ENCODE data around the gene ILF3.

ILF3 gene

DNA sequence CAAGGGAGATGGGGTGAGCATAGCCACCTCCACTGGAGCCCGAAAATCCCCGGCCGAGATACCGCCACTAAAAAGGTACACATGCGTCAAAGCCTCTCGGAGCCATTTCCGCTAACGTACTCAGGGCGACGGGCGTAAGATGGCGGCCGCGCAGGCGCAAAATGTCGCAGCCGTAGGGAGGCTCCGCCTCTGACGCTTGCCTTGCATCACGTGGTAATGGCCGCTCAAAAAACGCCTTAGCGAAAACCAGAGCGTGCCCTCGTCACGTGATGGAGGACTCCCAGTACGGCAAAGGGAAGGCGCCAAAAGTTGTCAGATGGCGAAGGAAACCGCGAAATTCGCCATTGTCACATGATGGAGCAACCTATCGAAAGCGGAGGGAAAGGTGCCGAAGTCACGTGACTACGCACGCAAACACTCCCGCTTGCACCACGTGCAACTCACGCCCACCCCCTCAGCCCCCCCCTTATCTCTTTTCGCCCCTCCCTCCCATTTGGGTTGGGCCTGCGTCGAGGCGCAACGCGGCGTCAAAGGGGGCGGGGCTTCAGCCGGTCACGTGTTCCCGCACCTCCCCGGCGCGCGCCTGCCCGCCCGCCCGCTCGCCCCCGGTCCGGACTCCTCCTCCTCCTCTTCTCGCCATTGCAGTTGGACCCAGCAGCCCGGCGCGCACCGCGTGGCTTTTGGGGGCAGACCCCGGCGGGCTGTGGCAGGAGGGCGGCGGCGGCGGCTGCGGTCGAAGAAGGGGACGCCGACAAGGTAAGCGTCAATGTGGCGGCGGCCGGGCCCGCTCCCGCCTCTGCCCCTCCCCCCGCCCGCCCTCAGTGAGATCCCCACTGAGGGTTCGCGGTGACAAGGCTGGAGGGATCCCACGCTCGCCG, at the start of gene ILF3:
Gene ILF3, plus strand, starts transcription at position 615 of the 878 bp plus-strand sequence. CDS start 16,260 bp downstream, outside the sequence.
- DNase-seq (ENCODE audit: low read depth), result peak; percentile 100

DNA sequence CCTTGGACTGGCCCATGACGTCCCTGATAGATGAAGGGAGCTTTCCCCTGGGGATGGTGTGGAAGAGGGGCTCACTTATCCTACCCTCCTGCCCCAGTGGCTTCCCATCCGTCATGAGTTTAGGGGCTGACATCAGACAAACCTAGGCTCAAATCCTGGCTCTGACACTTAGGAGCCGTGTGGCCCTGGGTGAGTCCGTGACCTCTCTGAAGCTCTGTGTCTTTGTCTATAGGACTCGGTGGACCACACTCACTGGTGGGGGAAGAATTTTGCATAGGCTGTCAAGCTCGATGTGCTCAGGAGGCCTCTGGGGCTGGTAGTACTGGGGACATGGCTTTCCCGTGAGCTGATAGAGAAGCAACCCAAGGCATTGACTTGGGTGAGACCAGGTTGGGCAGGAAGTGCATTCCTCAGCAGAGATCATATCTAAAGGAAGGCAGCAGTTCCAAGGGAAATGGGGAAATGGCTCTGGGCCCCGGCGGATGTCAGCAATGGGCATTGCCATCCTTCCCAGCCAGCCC, 49.6 kb upstream of the ILF3 start:
- no peak for DNase-seq (ENCODE audit: low read depth)

DNA sequence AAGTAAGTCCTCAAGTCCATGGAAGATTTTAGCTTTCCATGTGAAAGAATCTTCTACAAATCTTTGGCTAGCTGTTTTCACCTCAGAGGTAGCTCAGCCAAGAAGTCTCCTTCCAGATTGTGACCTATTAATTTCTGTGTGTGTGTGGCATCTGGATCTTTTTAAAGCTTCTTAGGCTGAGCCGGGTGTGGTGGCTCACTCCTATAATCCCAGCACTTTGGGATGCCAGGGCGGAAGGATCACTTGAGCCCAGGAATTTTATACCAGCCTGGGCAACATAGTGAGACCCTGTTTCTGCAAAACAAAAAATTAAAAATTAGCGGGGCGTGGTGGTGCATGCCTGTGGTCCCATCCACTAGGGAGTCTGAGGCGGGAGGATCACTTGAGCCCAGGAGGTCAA, 42.2 kb upstream of the ILF3 start:
- DNase-seq (ENCODE audit: low read depth), result no peak

DNA sequence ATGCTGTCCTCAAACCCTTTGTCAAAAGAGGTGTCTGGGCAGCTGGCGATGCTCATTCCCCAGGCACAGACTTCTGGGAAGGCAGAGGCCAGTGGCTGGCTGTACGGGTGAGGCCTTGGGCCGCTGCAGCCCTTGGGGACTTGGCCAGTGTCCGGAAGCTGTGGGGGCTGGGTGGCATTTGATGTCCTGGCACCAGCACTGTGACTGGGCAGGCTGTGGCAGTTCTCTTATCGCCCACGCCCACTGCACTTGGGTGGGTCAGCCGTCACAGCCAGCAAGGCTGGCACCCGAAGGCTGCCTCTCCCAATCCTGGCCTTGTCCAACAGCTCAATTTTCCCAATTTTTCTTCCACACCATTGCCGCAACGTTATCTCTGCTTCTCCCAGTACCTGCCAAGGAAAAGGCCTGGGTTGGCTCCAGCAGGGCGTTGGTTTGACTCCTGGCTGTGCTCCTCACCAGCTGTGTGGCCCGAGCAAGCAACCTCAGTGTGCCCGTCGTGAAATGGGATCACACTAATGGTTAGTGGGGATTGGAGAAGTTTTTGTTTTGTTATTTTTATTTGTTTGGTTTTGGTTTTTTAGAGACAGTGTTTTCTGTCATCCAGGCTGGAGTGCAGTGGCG, 41.5 kb upstream of the ILF3 start:
- DNase-seq (ENCODE audit: low read depth), result no peak

DNA sequence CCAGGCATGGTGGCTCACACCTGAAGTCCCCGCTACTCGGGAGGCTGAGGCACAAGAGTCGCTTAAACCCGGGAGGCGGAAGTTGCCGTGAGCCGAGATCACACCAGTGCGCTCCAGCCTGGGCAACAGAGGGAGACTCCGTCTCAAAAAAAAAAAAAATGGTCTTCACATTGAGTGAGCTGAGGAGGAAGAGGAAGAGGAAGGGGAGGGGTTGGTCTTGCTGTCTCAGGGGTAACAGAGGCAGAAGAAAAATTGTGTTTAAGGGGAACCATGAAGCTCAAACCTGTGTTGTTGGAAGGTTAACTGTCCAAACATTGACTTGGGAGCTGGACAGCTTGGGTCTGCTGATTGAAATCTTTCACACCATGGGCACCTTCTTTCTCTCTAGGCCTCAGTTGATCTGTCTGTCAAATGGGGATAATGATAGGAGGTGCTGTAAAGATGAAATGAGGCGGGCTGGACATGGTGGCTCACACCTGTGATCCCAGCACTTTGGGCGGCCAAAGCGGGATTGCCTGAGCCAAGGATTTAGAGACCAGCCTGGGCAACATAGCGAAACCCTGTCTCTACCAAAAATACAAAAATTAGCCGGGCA, 38.6 kb upstream of the ILF3 start:
- DNase-seq (ENCODE audit: low read depth), result no peak

DNA sequence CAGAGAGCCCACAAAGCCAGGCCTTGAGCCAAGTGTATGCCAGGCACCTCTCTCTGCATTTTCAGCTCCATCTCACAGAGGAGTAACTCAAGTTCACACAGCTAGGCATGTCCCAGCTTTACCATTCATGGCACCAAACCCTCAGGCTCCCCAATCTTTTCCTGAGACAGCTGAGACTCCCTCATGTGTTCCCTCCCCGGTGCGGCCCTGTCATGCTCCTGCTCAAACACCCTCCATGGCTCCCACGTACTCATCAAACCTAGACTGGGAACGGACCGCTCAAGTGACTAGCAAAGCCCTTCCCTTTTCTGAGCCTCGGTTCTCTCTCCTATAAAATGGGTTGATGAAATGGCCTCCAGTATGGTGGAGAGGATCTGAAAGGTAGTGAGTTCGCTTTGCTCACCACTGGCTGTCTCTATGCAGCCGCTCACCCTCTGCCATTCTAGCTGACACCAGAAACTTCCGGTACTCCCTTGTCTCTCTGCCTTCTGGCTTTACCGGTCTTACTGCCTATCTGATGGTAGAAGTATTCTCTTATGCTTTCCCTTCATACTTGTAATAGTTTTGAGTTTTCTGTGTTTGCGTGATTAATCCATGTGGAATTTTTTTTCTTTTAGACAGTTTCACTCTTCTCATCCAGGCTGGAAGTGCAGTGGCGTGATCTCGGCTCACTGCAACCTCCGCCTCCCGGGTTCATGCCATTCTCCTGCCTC, 36.6 kb upstream of the ILF3 start:
- peak; percentile 33 for DNase-seq (ENCODE audit: low read depth)

DNA sequence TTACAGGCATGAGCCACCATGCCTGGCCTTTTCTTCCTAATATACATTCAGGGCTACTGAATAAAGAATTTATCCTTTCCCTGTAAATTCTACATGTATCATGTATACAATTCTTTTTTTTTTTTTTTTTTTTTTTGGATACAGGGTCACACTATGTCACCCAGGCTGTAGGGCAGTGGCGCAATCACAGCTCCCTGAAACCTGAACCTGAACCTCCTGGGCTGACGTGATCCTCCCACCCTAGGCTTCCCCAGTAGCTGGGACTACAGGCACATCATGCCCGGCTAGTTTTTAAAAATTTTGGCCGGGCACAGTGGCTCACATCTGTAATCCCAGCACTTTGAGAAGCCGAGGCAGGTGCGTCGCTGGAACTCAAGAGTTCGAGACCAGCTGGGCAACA, 35.3 kb upstream of the ILF3 start:
- no peak for DNase-seq (ENCODE audit: low read depth)

DNA sequence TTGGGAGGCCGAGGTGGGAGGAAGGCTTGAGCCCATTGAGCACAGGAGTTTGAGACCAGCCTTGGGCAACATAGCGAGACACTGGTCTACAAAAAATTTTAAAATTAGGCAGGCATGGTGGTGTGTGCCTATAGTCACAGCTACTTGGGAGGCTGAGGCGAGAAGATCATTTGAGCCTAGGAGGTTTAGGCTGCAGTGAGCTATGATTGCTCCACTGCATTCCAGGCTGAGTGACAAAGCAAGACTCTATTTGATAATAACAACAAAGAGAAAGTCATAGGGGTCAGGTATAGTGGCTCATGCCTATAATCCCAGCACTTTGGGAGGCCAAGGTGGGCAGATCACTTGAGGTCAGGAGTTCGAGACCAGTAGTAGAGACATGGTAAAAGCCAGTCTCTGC, 33.4 kb upstream of the ILF3 start:
- no peak for DNase-seq (ENCODE audit: low read depth)

DNA sequence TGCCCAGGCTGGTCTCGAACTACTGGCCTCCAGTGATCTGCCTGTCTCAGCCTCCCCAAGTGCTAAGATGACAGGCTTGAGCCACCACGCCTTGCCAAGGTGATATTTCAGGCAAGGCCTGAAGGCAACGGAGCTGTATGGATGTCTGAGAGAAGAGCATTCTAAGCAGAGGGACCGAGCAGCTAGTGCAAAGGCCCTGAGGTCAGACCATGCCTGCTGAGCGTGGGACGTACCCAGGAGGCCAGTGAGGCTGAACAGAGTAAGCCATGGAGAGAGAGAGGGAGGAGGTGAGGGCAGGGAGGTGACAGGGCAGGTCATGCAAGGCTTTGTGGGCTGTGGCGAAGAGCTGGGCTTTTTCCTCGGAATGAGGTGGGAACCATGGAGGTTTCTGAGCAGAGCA, 32.2 kb upstream of the ILF3 start:
- DNase-seq (ENCODE audit: low read depth), result no peak

DNA sequence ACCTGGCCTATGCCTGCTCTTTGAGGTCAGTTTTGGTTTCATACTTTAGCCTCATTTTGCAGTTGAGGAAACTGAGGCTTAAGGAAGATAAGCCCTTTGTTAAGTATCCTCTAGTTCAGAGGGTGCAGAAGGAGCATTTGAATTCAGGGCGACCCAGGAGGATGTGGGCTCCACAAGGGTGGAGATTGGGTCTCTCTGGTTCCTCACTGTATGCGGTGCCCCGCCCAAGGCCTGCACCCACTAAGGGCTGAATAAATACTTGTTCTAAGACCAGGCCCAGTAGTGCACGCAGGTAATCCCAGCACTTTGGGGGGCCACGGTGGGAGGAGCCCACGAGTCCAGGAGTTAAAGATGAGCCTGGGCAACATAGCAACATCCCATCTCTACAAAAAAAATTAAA, 29.6 kb upstream of the ILF3 start:
- DNase-seq (ENCODE audit: low read depth), result no peak

DNA sequence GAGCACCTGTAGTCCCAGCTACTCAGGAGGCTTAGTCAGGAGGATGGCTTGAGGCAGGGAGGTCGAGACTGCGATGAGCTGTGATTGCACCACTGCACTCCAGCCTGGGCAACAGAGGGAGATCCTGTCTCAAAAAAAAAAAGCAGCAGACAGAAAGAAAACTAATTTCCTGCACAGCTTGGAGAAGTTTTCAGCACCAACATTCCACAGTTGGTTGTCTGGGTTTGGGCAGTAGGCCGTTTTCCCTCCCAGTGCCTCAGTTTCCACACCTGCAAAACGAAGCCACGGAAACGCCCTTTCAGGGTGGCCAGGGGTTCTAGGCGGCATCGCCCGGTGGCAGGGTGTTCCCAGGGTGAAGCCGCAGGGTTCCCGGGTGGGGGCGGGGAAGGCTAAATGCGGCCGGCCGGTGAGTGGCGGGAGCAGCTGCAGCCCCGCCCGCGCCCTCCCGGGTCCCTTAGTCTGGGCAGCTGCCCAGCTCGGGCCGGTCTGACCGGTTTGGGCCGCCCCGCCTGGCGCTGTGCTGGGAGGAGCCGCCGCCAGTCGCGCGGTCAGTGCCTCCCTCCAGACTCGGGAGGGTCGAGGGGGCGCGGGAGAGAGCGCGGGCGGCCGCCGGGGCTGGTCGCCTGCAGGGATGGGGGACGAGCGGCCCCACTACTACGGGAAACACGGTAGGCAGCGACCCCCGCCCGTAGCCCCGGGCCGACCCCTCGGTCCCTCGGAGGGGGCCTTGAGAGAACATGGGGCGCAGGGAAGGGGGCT, 29.0 kb upstream of the ILF3 start, which contains the start of gene SLC44A2:
Gene SLC44A2, plus strand, starts transcription at position 551 of the 759 bp plus-strand sequence. Its CDS starts 81 bp downstream, at position 632.
- peak; percentile 44 for DNase-seq (ENCODE audit: low read depth)

DNA sequence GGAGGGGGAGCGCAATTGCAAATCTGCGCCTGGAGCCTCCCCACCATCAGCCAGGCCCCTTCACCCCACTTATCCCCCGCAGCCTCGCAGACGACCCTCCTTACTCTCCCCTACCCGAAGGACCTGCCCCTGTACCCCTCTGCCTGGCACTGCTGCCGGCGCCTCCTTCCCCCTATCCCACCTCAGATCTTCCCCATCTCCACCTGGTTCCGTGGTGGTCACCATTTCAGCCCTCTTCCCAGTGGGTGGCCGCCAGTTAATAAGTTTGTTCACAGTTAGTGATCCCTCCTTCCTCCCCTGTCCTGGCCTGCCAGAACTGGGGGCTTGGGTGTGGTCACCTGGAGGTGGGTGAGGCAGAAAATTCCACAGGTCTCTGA, 28.4 kb upstream of the ILF3 start:
- DNase-seq (ENCODE audit: low read depth), result no peak

DNA sequence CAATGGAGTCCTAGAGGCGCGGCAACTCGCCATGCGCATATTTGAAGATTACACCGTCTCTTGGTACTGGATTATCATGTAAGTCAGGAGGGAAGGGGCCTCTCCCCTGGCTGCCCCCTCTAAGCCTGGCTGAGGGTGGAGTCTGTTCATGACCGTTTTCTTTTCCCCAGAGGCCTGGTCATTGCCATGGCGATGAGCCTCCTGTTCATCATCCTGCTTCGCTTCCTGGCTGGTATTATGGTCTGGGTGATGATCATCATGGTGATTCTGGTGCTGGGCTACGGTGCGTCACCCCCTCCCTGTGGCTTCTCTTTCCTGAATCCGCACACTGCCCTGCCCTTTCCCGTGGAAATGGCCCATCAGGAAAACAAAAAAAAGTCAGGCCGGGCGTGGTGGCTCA, 22.3 kb upstream of the ILF3 start:
- no peak for DNase-seq (ENCODE audit: low read depth)

DNA sequence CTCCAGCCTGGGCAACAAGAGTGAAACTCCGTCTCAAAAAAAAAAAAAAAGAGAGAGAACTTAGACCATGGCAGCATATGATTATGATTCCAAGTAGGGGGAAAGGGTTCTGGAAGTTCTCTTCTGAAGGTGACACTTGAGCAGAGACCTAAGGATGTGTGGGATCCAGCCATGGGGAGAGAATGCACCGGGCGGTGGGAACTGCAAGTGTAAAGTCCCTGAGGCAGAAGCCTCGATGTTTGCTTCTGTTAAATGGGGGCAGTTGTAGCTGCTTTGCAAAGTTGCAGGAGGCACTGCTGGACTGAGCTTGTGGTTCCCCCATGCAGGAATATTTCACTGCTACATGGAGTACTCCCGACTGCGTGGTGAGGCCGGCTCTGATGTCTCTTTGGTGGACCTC, 19.7 kb upstream of the ILF3 start:
- DNase-seq (ENCODE audit: low read depth), result no peak

DNA sequence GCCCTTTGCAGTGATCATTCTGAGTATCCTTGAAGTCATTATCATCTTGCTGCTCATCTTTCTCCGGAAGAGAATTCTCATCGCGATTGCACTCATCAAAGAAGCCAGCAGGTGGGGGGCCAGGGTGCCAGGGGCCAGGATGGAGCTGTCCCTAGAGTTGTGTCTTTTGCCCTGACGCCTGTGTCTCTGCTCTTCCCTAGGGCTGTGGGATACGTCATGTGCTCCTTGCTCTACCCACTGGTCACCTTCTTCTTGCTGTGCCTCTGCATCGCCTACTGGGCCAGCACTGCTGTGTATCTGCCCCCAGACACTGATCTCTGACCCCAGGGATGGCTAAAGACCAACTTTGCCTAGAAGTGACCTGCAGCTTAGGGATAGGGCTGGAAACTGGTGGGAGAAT, 19.2 kb upstream of the ILF3 start:
- DNase-seq (ENCODE audit: low read depth), result no peak

DNA sequence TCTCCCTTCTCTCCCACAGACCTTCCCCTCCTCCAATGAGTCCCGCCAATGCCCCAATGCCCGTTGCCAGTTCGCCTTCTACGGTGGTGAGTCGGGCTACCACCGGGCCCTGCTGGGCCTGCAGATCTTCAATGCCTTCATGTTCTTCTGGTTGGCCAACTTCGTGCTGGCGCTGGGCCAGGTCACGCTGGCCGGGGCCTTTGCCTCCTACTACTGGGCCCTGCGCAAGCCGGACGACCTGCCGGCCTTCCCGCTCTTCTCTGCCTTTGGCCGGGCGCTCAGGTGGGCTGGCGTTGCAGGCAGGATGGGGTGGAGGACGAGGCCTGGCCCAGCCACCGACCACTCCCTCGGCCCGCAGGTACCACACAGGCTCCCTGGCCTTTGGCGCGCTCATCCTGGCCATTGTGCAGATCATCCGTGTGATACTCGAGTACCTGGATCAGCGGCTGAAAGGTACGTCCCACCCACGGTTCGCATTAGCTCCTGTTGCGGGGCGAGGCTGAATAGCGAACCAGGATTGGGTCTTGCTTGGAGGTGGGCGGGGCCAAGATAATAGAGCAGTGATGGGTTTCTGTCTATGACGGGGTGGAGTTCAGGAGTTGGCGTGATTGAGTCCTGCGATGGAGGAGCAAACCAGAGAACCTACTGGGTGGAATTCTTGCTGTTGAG, 17.7 kb upstream of the ILF3 start:
- DNase-seq (ENCODE audit: low read depth), result no peak

DNA sequence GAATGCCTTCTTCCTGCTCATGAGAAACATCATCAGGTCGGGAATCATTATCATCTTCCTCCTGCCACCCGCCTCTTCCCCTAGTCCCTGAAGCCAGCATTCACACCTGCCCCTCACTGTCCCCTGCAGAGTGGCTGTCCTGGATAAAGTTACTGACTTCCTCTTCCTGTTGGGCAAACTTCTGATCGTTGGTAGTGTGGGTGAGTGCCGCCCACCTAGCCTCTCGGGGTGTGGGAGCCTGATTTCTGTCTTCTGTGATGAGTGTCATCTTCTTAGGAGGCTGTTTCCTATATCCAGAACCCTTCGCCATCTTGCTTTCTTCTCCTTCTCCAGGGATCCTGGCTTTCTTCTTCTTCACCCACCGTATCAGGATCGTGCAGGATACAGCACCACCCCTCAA, 16.3 kb upstream of the ILF3 start:
- DNase-seq (ENCODE audit: low read depth), result no peak

DNA sequence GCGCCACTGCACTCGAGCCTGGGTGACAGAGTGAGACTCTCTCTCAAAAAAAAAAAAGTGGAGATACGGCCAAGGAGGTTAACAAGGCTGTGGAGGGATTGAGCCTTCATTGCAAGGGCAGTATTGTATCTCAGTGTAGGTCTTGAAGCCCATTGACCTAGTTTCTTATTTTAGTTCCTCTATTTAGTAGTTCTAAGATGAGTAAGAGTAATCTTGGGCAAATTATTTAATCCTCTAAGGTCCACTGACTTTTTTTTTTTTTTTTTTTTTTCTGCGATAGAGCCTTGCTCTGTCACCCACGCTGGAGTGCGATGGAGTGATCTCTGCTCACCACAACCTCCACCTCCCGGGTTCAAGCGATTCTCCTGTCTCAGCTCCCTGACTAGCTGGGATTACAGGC, 14.3 kb upstream of the ILF3 start:
- no peak for DNase-seq (ENCODE audit: low read depth)

DNA sequence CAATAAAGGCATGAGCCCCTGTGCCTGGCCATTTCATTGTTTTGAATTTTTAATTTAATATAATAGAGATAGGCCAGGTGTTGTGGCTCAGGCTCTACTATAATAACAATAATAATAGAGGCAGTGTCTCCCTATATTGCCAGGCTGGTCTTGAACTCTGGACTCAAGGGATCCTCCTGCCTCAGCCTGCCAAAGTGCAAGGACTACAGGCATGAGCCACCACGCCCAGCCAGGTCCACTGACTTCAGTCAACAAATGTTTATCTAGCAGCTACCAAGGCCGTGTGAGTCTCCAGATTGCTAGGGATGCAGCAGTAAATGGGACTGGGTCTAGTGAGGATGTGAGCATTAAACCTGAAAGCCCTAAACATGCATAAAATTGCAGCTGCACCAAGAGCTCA, 13.8 kb upstream of the ILF3 start:
- DNase-seq (ENCODE audit: low read depth), result no peak

DNA sequence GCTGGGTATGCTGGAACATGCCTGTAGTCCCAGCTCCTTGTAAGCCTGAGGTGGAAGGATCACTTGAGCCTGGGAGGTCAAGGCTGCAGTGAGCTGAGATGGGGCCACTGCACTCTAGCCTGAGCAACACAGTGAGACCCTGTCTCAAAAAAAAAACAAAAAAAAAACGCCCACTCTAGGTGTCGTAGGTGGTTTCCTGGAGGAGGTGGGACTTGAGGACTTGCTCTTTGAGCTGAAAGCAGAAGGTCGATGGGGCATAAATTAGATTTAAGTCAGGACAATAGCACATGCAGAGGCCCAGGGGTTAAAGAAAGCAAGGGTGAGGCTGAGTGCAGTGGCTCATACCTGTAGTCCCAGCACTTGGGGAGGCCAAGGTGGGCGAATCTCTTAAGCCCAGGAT, 12.9 kb upstream of the ILF3 start:
- no peak for DNase-seq (ENCODE audit: low read depth)
